ENCODE measurements around the gene TSPAN14. TPM values are rescaled to one million over a fixed set of nuclear protein-coding genes. Genes with fewer than 3 reads are reported as not detected.

TSPAN14 gene
- total RNA-seq, 2 experiments from 2014 or later = 17.0 to 33.4 TPM

DNA sequence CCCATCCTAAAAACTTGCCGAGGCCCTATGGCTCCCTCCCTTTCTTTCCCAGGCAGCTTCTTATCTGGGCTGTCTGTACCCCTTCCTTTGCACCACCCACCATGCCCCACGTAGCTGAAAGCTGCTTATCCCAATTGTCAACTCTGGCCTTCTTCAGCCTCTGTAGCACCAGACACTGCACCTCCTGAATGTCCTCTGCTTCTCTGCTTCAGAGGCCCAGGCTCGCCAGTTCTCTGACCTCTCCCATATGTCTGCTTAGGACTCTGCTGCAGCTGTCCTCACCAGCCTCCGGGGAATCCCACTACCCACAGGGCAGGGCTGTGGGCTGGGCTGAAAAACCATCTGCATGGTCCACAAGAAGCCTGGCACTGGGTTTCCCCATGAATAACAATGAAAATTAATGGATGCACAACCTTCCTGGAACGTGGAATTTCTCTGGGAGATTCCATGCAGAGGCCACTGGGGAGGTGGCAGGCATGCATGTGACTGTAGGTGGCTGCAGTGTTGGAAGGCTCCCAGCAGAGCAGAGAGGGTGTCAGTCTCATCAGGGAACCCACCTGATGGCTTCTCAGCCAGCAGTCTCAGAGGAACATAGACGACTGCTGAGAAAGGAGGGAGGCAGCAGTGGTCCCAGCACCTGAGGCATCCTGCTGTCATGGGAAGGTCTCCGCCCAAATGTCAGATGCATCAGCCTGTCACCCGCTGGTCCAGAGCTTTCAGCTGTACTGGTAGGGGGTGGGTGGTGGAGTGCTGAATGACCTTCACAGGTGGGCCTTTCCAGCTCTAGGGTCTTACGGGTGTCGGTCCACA, 66.8 kb downstream of the TSPAN14 start:
- Histone ChIP-seq H3K4me1 (ENCODE audit: insufficient read depth, low read length, poor library complexity, severe bottlenecking) (no peaks in the 10 kb centered on the region), H4K20me1 (ENCODE audit: insufficient read depth, low read length) (no peaks in the 10 kb centered on the region), H3K79me2 (ENCODE audit: insufficient read depth, low read depth, low read length) (no peaks in the 10 kb centered on the region), H3K4me2 (ENCODE audit: low read length) (no peak overlapping the region), H3K9me3 (ENCODE audit: low read length) (no peaks in the 10 kb centered on the region), H3K36me3 (ENCODE audit: insufficient read depth, low read length) (peaks cover 35% of the 10 kb centered on the region; the same call in 1 of the 2 replicates), H3K27ac (ENCODE audit: low read depth, low read length, poor library complexity, severe bottlenecking) (no peak overlapping the region), H3K4me3 (ENCODE audit: low read depth, low read length, poor library complexity, severe bottlenecking) (no peak overlapping the region), H2AFZ (ENCODE audit: low read length) (no peak overlapping the region), H3K9me2 (ENCODE audit: insufficient read depth, low read length) (no peaks in the 10 kb centered on the region)
- no peak for TF ChIP-seq EZH2phosphoT487 (IDR thresholded peaks at IDR 0.05; ENCODE audit: borderline replicate concordance, low read depth, low read length)
- TF ChIP-seq, protein P1, sequence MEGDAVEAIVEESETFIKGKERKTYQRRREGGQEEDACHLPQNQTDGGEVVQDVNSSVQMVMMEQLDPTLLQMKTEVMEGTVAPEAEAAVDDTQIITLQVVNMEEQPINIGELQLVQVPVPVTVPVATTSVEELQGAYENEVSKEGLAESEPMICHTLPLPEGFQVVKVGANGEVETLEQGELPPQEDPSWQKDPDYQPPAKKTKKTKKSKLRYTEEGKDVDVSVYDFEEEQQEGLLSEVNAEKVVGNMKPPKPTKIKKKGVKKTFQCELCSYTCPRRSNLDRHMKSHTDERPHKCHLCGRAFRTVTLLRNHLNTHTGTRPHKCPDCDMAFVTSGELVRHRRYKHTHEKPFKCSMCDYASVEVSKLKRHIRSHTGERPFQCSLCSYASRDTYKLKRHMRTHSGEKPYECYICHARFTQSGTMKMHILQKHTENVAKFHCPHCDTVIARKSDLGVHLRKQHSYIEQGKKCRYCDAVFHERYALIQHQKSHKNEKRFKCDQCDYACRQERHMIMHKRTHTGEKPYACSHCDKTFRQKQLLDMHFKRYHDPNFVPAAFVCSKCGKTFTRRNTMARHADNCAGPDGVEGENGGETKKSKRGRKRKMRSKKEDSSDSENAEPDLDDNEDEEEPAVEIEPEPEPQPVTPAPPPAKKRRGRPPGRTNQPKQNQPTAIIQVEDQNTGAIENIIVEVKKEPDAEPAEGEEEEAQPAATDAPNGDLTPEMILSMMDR (conservative IDR thresholded peaks at IDR 0.05; ENCODE audit: low read length) = no peak
- ChIA-PET POLR2A (no interaction called here), CTCF (ENCODE audit: unreplicated experiment) (no interaction called here)
- no peak for DNase-seq (ENCODE audit: low spot score)
- BruUV-seq (replicated peaks) = no TSS peak
- intact Hi-C loops (cut with micrococcal nuclease; ENCODE audit: unreplicated experiment) = no loop called here

DNA sequence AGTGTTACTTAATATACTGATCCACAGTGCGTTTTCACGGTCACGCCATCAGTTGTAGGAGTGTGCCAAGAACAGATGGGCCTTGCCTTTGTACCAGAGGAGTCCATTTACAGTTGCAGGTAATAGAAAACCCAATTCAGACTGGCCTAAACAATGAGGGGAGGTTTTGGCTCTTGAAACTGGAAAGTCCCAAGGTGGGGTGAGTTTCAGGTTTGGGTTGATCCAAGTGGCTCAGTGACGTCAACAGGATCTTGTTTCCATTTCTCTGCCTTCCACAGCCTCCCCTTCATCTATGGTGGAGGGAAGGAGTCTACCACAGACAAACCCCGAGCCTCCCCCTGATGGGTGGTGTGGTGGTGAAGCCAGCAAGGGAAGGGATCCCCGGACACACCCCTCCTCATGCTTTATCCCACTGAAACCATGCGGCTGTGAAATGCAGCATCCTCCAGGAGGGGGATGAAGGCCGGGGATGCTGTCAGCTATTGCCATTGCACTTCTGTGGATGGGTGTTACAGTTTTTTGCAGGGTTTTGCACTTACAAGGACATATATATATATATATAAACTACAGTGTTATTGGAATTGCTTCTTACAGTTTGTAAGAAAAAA, 68.8 kb downstream of the TSPAN14 start:
- H4K20me1 ChIP-seq (ENCODE audit: insufficient read depth, low read length) = no peaks in the 10 kb centered on the region
- no peaks in the 10 kb centered on the region for H3K79me2 ChIP-seq (ENCODE audit: insufficient read depth, low read depth, low read length)
- no TSS peak for BruUV-seq (replicated peaks)
- intact Hi-C loops (cut with micrococcal nuclease; ENCODE audit: unreplicated experiment) = no loop called here
- no peak overlapping the region for H3K4me2 ChIP-seq (ENCODE audit: low read length)
- no peak overlapping the region for H3K27ac ChIP-seq (ENCODE audit: low read depth, low read length, poor library complexity, severe bottlenecking)
- ChIA-PET CTCF (ENCODE audit: unreplicated experiment) (no interaction called here), POLR2A (no interaction called here)
- no peak overlapping the region for H2AFZ ChIP-seq (ENCODE audit: low read length)
- TF ChIP-seq EZH2phosphoT487 (IDR thresholded peaks at IDR 0.05; ENCODE audit: borderline replicate concordance, low read depth, low read length) = no peak
- TF ChIP-seq, protein P1 (conservative IDR thresholded peaks at IDR 0.05; ENCODE audit: low read length) = no peak
- no peaks in the 10 kb centered on the region for H3K9me3 ChIP-seq (ENCODE audit: low read length)
- H3K4me3 ChIP-seq (ENCODE audit: low read depth, low read length, poor library complexity, severe bottlenecking) = no peak overlapping the region
- no peak for DNase-seq (ENCODE audit: low spot score)
- no peaks in the 10 kb centered on the region for H3K4me1 ChIP-seq (ENCODE audit: insufficient read depth, low read length, poor library complexity, severe bottlenecking)
- no peaks in the 10 kb centered on the region for H3K9me2 ChIP-seq (ENCODE audit: insufficient read depth, low read length)
- peaks cover 16% of the 10 kb centered on the region; the same call in 1 of the 2 replicates for H3K36me3 ChIP-seq (ENCODE audit: insufficient read depth, low read length)

DNA sequence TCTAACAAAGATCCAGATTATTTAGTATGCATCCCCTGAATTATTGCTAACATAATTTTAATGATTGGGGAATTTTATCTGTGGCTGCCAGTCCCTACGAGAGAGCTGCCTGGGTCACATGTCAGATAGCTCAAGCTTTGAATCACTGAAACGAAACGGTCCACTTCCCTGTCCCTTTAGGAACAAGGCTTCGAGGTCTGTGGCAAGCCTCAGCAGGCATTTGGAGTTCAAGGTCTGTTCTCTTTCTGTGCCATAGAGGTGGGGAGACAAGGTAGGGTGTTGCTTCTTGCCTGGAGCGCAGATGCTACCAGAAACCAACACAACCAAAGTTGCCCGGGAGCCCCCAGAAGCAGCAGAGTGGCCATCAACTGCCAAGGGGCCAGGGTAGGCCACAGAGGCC, 69.7 kb downstream of the TSPAN14 start:
- Histone ChIP-seq H3K9me3 (ENCODE audit: low read length) (no peaks in the 10 kb centered on the region), H3K4me2 (ENCODE audit: low read length) (no peak overlapping the region), H2AFZ (ENCODE audit: low read length) (no peak overlapping the region), H4K20me1 (ENCODE audit: insufficient read depth, low read length) (no peaks in the 10 kb centered on the region), H3K9me2 (ENCODE audit: insufficient read depth, low read length) (no peaks in the 10 kb centered on the region), H3K4me3 (ENCODE audit: low read depth, low read length, poor library complexity, severe bottlenecking) (no peak overlapping the region), H3K36me3 (ENCODE audit: insufficient read depth, low read length) (peaks cover 7% of the 10 kb centered on the region; the same call in 1 of the 2 replicates), H3K4me1 (ENCODE audit: insufficient read depth, low read length, poor library complexity, severe bottlenecking) (no peaks in the 10 kb centered on the region), H3K27ac (ENCODE audit: low read depth, low read length, poor library complexity, severe bottlenecking) (no peak overlapping the region), H3K79me2 (ENCODE audit: insufficient read depth, low read depth, low read length) (no peaks in the 10 kb centered on the region)
- ChIA-PET POLR2A (no interaction called here), CTCF (ENCODE audit: unreplicated experiment) (no interaction called here)
- no TSS peak for BruUV-seq (replicated peaks)
- TF ChIP-seq EZH2phosphoT487 (IDR thresholded peaks at IDR 0.05; ENCODE audit: borderline replicate concordance, low read depth, low read length) = no peak
- TF ChIP-seq, protein P1 (conservative IDR thresholded peaks at IDR 0.05; ENCODE audit: low read length) = no peak
- no peak for DNase-seq (ENCODE audit: low spot score)
- intact Hi-C loops (cut with micrococcal nuclease; ENCODE audit: unreplicated experiment) = no loop called here
